Body of pancreas (tissue), 4 donors: ENCODE data around the gene ENTPD1. TPM values are rescaled to one million over a fixed set of nuclear protein-coding genes. Genes with fewer than 3 reads are reported as not detected.
"Not testable (repeated sequence)": the region's sequence is repeated elsewhere in the genome, so short reads cannot be mapped to it uniquely, and the experiment has no call there.

Experiments
- ATAC-seq: fragments of 150-250 bp; one replicate; pipeline ENCODE4 v1.9.1; 2016
- DNase-seq, 4 donors: peaks; one replicate each; pipeline ENCODE4 v3.0.0-alpha.2; 2019
- H3K27ac ChIP-seq, 4 donors: fragments of 200-600 bp; sonication (generic); 1 replicate in 3 of 4; 2 replicates in 1 of 4; pipeline versions ENCODE4 v1.5.1 to v1.6.1; 2016 to 2019; ENCODE audit warnings: mild to moderate bottlenecking in 1 of 4, mixed read lengths in 1 of 4, moderate library complexity in 1 of 4
- H3K27me3 ChIP-seq, 2 donors: fragments of 200-600 bp; sonication (generic); one replicate each; pipeline ENCODE4 v1.6.0; 2016; ENCODE audit warnings: mild to moderate bottlenecking in 1 of 2
- H3K36me3 ChIP-seq, 2 donors: fragments of 200-600 bp; sonication (generic); replicated peaks in 1 of 2; 2 replicates each; pipeline ENCODE4 v1.5.1; 2016; ENCODE audit warnings: low read depth in 2 of 2; ENCODE audit not compliant: insufficient read depth in 1 of 2
- H3K4me1 ChIP-seq: fragments of 200-600 bp; sonication (generic); one replicate; pipeline ENCODE4 v1.6.0; 2016
- H3K4me3 ChIP-seq, 2 donors: fragments of 200-600 bp; sonication (generic); 1 replicate in 1 of 2; 2 replicates in 1 of 2; pipeline ENCODE4 v1.5.1; 2016 to 2019
- H3K9me3 ChIP-seq, 3 donors: fragments of 200-600 bp; sonication (generic); 1 replicate in 2 of 3; 2 replicates in 1 of 3; pipeline ENCODE4 v1.5.1; 2016
- CTCF ChIP-seq, 7 experiments: fragments of 450-650 bp in 4 of 7; fragments of 200-600 bp in 3 of 7; sonication (generic) in 3 of 7; IDR thresholded peaks; one replicate each; pipeline ENCODE4 v1.5.1; 2016 to 2019; ENCODE audit warnings: antibody characterized with exemption in 7 of 7
- POLR2A ChIP-seq, 3 donors: fragments of 450-650 bp; IDR thresholded peaks; one replicate each; pipeline ENCODE4 v1.6.1; 2016; ENCODE audit warnings: antibody characterized with exemption in 3 of 3, mild to moderate bottlenecking in 2 of 3
- WGBS, 2 donors: methylation state at CpG; one replicate each; pipeline ENCODE4 v1.1.5; 2017; 5-methylcytosine and 5-hydroxymethylcytosine counted together
- intact Hi-C: fragments of 100-400 bp; cut with DNase I; formaldehyde crosslinking; loops from one replicate; pipeline ENCODE4 v1.15.1; 2023
- total RNA-seq, 2 donors: library from RNA; depleted of rRNA; stranded (reverse); fragments of >200 nt; gene quantifications; one replicate each; pipeline ENCODE4 v1.1.0, GENCODE V29; 2016

Gene ENTPD1
- total RNA-seq, 2 donors from 2014 or later, result 2.1 to 3.0 TPM

GRCh38 chr10:95716866-95717265 is 39.1 kb upstream of the ENTPD1 start:
- DNase-seq (no peak), ATAC-seq (no peak)
- H3K4me1 ChIP-seq, result no peaks in the 10 kb centered on the region
- H3K36me3 ChIP-seq, result no peaks in the 10 kb centered on the region
- no peak for TF ChIP-seq CTCF (IDR thresholded peaks at IDR 0.05)
- TF ChIP-seq POLR2A (IDR thresholded peaks at IDR 0.05), result no peak
- no peaks in the 10 kb centered on the region for H3K9me3 ChIP-seq
- no peaks in the 10 kb centered on the region for H3K27me3 ChIP-seq
- intact Hi-C loops, result no loop called here
- H3K27ac ChIP-seq, result no peak overlapping the region
- no peak overlapping the region for H3K4me3 ChIP-seq
- 83 to 88% methylated on average over 2 of the region's 2 CpGs for WGBS, 2 donors

GRCh38 chr10:95720745-95721144 is 35.2 kb upstream of the ENTPD1 start:
- H3K27ac ChIP-seq, H3K9me3 ChIP-seq, DNase-seq, H3K4me3 ChIP-seq, ATAC-seq, H3K36me3 ChIP-seq, H3K4me1 ChIP-seq, H3K27me3 ChIP-seq, intact Hi-C loops: not testable (repeated sequence)
- WGBS, 2 donors, result 45 to 73% methylated on average over 7 of the region's 7 CpGs

- H3K9me3 ChIP-seq, H3K4me1 ChIP-seq, DNase-seq, intact Hi-C loops, ATAC-seq, H3K27ac ChIP-seq, H3K4me3 ChIP-seq, H3K27me3 ChIP-seq, H3K36me3 ChIP-seq: not testable (repeated sequence)
- 74 to 78% methylated on average over 4 of the region's 4 CpGs for WGBS, 2 donors
Measured at GRCh38 chr10:95722496-95722895, 33.5 kb upstream of the ENTPD1 start.

GRCh38 chr10:95728526-95728925 is 27.4 kb upstream of the ENTPD1 start:
- intact Hi-C loops, result no loop called here
- H3K27me3 ChIP-seq, result no peaks in the 10 kb centered on the region
- H3K9me3 ChIP-seq, result no peaks in the 10 kb centered on the region
- WGBS, 2 donors, result 63 to 68% methylated on average over 4 of the region's 4 CpGs
- ATAC-seq (no peak), DNase-seq (peak in 1 of 4 donors; percentile 17)
- TF ChIP-seq POLR2A (IDR thresholded peaks at IDR 0.05) (no peak), CTCF (IDR thresholded peaks at IDR 0.05) (no peak)
- no peaks in the 10 kb centered on the region for H3K4me1 ChIP-seq
- H3K4me3 ChIP-seq, result no peak overlapping the region
- no peak overlapping the region for H3K27ac ChIP-seq
- H3K36me3 ChIP-seq, result no peaks in the 10 kb centered on the region

GRCh38 chr10:95729323-95730055 is 26.5 kb upstream of the ENTPD1 start:
- Histone ChIP-seq H3K36me3 (no peaks in the 10 kb centered on the region), H3K4me1 (no peaks in the 10 kb centered on the region), H3K9me3 (no peaks in the 10 kb centered on the region), H3K4me3 (no peak overlapping the region), H3K27ac (peak overlapping the region in 1 of 4 donors; percentile 28), H3K27me3 (no peaks in the 10 kb centered on the region)
- TF ChIP-seq POLR2A (IDR thresholded peaks at IDR 0.05) (no peak), CTCF (IDR thresholded peaks at IDR 0.05) (no peak)
- ATAC-seq (no peak), DNase-seq (no peak)
- intact Hi-C loops, result no loop called here
- 54 to 70% methylated on average over 3 of the region's 3 CpGs for WGBS, 2 donors

GRCh38 chr10:95730233-95730632 is 25.7 kb upstream of the ENTPD1 start:
- no peak for ATAC-seq
- peak overlapping the region in 1 of 4 donors; percentile 28 for H3K27ac ChIP-seq
- intact Hi-C loops, result no loop called here
- TF ChIP-seq CTCF (IDR thresholded peaks at IDR 0.05), result no peak
- no peak for TF ChIP-seq POLR2A (IDR thresholded peaks at IDR 0.05)
- no peaks in the 10 kb centered on the region for H3K27me3 ChIP-seq
- 70 to 78% methylated on average over 1 of the region's 1 CpG for WGBS, 2 donors
- H3K36me3 ChIP-seq, result no peaks in the 10 kb centered on the region
- H3K9me3 ChIP-seq, result no peaks in the 10 kb centered on the region
- H3K4me3 ChIP-seq, result no peak overlapping the region
- DNase-seq, result no peak
- H3K4me1 ChIP-seq, result no peaks in the 10 kb centered on the region

GRCh38 chr10:95732907-95733306 is 23.1 kb upstream of the ENTPD1 start:
- ATAC-seq, H3K36me3 ChIP-seq, H3K27ac ChIP-seq, H3K9me3 ChIP-seq, H3K4me1 ChIP-seq, H3K27me3 ChIP-seq, H3K4me3 ChIP-seq, DNase-seq, intact Hi-C loops: not testable (repeated sequence)
- WGBS, 2 donors, result 81 to 94% methylated on average over 6 of the region's 6 CpGs
